ENCODE results near the gene RERE. TPM values are rescaled to one million over a fixed set of nuclear protein-coding genes. Genes with fewer than 3 reads are reported as not detected.
A peak's percentile ranks its signal among the peaks of the same experiment; 100 is the strongest.

The RERE gene
- total RNA-seq, 3 donors from 2014 or later = 99.5 to 204 (median 174) TPM

- no peaks in the 10 kb centered on the region for H3K36me3 ChIP-seq (ENCODE audit: low read depth)
- no peak for DNase-seq
- H3K9me3 ChIP-seq = no peaks in the 10 kb centered on the region
- no peak for TF ChIP-seq CTCF (IDR thresholded peaks at IDR 0.05)
- intact Hi-C loops (cut with DNase I, micrococcal nuclease) = no loop called here
- ATAC-seq = no peak
- no peak overlapping the region for H3K4me3 ChIP-seq
- H3K4me1 ChIP-seq (ENCODE audit: low read depth) = peaks cover 11% of the 10 kb centered on the region
Measured at GRCh38 chr1:8371372-8371991, 446.0 kb downstream of the RERE start.

GRCh38 chr1:8370905-8371315, 446.5 kb downstream of the RERE start:
- ATAC-seq (peak; percentile 16), DNase-seq (no peak)
- H3K36me3 ChIP-seq (ENCODE audit: low read depth) = no peaks in the 10 kb centered on the region
- no peak for TF ChIP-seq CTCF (IDR thresholded peaks at IDR 0.05)
- intact Hi-C loops (cut with DNase I, micrococcal nuclease) = no loop called here
- H3K9me3 ChIP-seq = no peaks in the 10 kb centered on the region
- no peak overlapping the region for H3K4me3 ChIP-seq
- H3K4me1 ChIP-seq (ENCODE audit: low read depth) = peaks cover 11% of the 10 kb centered on the region

GRCh38 chr1:8370046-8370881, 447.2 kb downstream of the RERE start:
- ATAC-seq (no peak), DNase-seq (no peak)
- no peak for TF ChIP-seq CTCF (IDR thresholded peaks at IDR 0.05)
- Histone ChIP-seq H3K9me3 (no peaks in the 10 kb centered on the region), H3K36me3 (ENCODE audit: low read depth) (no peaks in the 10 kb centered on the region), H3K4me1 (ENCODE audit: low read depth) (peaks cover 11% of the 10 kb centered on the region), H3K4me3 (no peak overlapping the region)
- intact Hi-C loops (cut with DNase I, micrococcal nuclease) = no loop called here

- Histone ChIP-seq H3K4me1 (ENCODE audit: low read depth) (peaks cover 13% of the 10 kb centered on the region), H3K4me3 (no peak overlapping the region), H3K36me3 (ENCODE audit: low read depth) (no peaks in the 10 kb centered on the region), H3K9me3 (no peaks in the 10 kb centered on the region)
- ATAC-seq (no peak), DNase-seq (peak in 1 of 3 donors; percentile 8)
- intact Hi-C loops (cut with DNase I, micrococcal nuclease) = no loop called here
- TF ChIP-seq CTCF (IDR thresholded peaks at IDR 0.05) = no peak
Measured at GRCh38 chr1:8368956-8369639, 448.3 kb downstream of the RERE start.

- DNase-seq (no peak), ATAC-seq (no peak)
- intact Hi-C loops (cut with DNase I, micrococcal nuclease) = no loop called here
- TF ChIP-seq CTCF (IDR thresholded peaks at IDR 0.05) = no peak
- H3K36me3 ChIP-seq (ENCODE audit: low read depth) = no peaks in the 10 kb centered on the region
- H3K4me1 ChIP-seq (ENCODE audit: low read depth) = peaks cover 13% of the 10 kb centered on the region
- no peak overlapping the region for H3K4me3 ChIP-seq
- no peaks in the 10 kb centered on the region for H3K9me3 ChIP-seq
Measured at GRCh38 chr1:8367571-8368194, 449.8 kb downstream of the RERE start.

Measured in mucosa of descending colon (tissue), 3 donors.